CD4-positive, alpha-beta T cell (primary cell): Measurements from ENCODE around the gene TMED4. TPM values are rescaled to one million over a fixed set of nuclear protein-coding genes. Genes with fewer than 3 reads are reported as not detected.

ENCODE experiments used
- ATAC-seq: fragments of 200-7000 bp; cut with Tn5 transposase; one replicate; pipeline ENCODE4 v1.10.0; 2022; ENCODE audit warnings: mild to moderate bottlenecking; ENCODE audit not compliant: poor library complexity
- CTCF ChIA-PET: fragments of 350-600 bp; sonication (Branson Sonifier 250); formaldehyde crosslinking; loops from one replicate; lab custom pipeline; 2021; ENCODE audit warnings: antibody characterized with exemption, inconsistent platforms; lab: Charles Lee
- POLR2A ChIA-PET: fragments of 350-600 bp; sonication (Branson Sonifier 250); formaldehyde crosslinking; loops from one replicate; lab custom pipeline; 2021; ENCODE audit warnings: antibody characterized with exemption, inconsistent platforms; lab: Charles Lee
- DNase-seq, 14 experiments: peaks; one replicate each; pipeline ENCODE4 v3.0.0-alpha.2; 2013 to 2020; ENCODE audit warnings: mixed read lengths in 2 of 14
- H3K27ac ChIP-seq, 2 donors: one replicate each; pipeline versions ENCODE4 v1.5.1 to v1.7.0; 2013; ENCODE audit warnings: low read length in 2 of 2, low read depth in 1 of 2, mild to moderate bottlenecking in 1 of 2
- H3K27me3 ChIP-seq, 2 experiments: 1 replicate in 1 of 2; 2 replicates in 1 of 2; pipeline versions ENCODE4 v1.6.1 to v1.7.0; 2013; ENCODE audit warnings: low read length in 2 of 2, control low read depth in 1 of 2, mild to moderate bottlenecking in 1 of 2, moderate library complexity in 1 of 2; ENCODE audit not compliant: insufficient read depth in 2 of 2, control insufficient read depth in 1 of 2
- H3K36me3 ChIP-seq: one replicate; pipeline ENCODE4 v1.6.1; 2013; ENCODE audit warnings: low read length, control low read depth; ENCODE audit not compliant: insufficient read depth
- H3K4me1 ChIP-seq: one replicate; pipeline ENCODE4 v1.6.1; 2013; ENCODE audit warnings: low read length, control low read depth; ENCODE audit not compliant: insufficient read depth
- H3K4me3 ChIP-seq: one replicate; pipeline ENCODE4 v1.5.1; 2013; ENCODE audit warnings: mild to moderate bottlenecking, low read length, moderate library complexity
- H3K9me3 ChIP-seq, 2 experiments: 1 replicate in 1 of 2; 2 replicates in 1 of 2; pipeline versions ENCODE4 v1.6.1 to v1.7.0; 2013; ENCODE audit warnings: low read length in 2 of 2, mild to moderate bottlenecking in 2 of 2, control low read depth in 1 of 2, moderate library complexity in 1 of 2; ENCODE audit not compliant: control insufficient read depth in 1 of 2, insufficient read depth in 1 of 2
- H3K27ac Mint-ChIP-seq: one replicate; pipeline ENCODE4 v1.8.0; 2020; ENCODE audit warnings: mixed read lengths
- H3K27me3 Mint-ChIP-seq: one replicate; pipeline ENCODE4 v1.8.0; 2021; ENCODE audit warnings: mixed read lengths
- H3K36me3 Mint-ChIP-seq: one replicate; pipeline ENCODE4 v1.8.0; 2021; ENCODE audit warnings: low read depth, mixed read lengths
- H3K4me1 Mint-ChIP-seq: one replicate; pipeline ENCODE4 v1.8.0; 2021; ENCODE audit warnings: low read depth, mixed read lengths
- H3K4me3 Mint-ChIP-seq: one replicate; pipeline ENCODE4 v1.8.0; 2020; ENCODE audit warnings: mild to moderate bottlenecking, mixed read lengths
- H3K9me3 Mint-ChIP-seq: one replicate; pipeline ENCODE4 v1.8.0; 2020; ENCODE audit warnings: mixed read lengths
- intact Hi-C, 2 experiments: fragments of 100-400 bp; cut with DNase I in 1 of 2; cut with micrococcal nuclease in 1 of 2; formaldehyde crosslinking; loops; one replicate each; pipeline versions ENCODE4 v1.15.1 to v1.9.0; 2023 to 2025; cut with DNase I, micrococcal nuclease
- total RNA-seq, 174 experiments: library from RNA in 2 of 174; stranded (reverse) in 2 of 174; gene quantifications; one replicate each; pipeline ENCODE4 v1.2.3 and lab custom pipeline; 2021 to 2026
- TF ChIP-seq, protein P1 (sequence below): fragments of 200-600 bp; IDR thresholded peaks from one replicate; pipeline ENCODE4 v1.8.0; 2022; ENCODE audit warnings: antibody characterized with exemption, mild to moderate bottlenecking

TMED4 gene
- total RNA-seq, 2 experiments from 2014 or later = 134 to 138 TPM

DNA sequence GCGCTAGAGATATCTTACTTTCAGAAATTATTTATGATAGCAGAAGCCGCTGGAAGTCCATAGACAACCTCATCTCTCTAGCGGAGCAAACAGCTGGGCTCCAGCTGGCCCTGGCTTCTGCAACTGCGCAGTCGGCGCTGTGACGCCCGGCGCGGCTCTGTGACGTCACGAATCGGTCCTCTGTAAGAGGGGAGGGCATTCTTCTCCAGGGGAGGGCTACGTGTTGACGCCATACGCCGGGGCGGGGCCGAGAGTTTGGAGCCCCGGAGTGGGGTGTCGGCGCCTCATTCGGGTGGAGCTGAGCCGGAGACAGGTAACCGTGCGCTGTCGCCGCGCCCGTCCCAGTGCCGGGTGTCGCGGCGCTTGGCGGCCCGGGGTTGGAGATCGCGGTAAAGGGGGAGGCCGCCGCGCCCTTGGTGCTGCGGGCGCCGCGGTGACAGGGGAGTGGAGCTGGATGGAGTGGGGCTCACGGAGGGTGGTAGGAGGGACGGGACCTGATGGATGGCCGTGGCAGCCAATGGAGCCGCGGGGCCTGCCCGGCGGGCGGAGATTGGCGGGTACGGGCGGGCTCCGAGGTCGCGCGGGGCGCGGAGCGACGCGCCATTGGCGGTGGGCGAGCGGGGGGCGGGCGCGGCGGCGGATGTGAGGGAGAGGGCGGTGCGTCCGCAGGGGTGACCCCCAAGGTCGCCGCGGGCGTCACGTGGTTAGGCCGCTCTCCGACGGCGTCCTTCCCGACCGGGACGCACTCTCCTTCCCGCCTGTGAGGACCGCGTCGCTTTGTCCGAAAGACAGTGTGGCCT is 24.5 kb upstream of the TMED4 start, which contains the start of gene OGDH:
OGDH (plus strand) TSS at position 287 of the 800 bp plus-strand sequence. CDS start 17,717 bp downstream, outside the sequence.
- Mint-ChIP-seq H3K9me3 (no peaks in the 10 kb centered on the region), H3K4me1 (peaks cover 44% of the 10 kb centered on the region), H3K27ac (peak within 1 kb of the TSS; percentile 100), H3K4me3 (peak within 1 kb of the TSS; percentile 100), H3K27me3 (peaks cover 5% of the 10 kb centered on the region), H3K36me3 (peaks cover 16% of the 10 kb centered on the region)
- TF ChIP-seq, protein P1, sequence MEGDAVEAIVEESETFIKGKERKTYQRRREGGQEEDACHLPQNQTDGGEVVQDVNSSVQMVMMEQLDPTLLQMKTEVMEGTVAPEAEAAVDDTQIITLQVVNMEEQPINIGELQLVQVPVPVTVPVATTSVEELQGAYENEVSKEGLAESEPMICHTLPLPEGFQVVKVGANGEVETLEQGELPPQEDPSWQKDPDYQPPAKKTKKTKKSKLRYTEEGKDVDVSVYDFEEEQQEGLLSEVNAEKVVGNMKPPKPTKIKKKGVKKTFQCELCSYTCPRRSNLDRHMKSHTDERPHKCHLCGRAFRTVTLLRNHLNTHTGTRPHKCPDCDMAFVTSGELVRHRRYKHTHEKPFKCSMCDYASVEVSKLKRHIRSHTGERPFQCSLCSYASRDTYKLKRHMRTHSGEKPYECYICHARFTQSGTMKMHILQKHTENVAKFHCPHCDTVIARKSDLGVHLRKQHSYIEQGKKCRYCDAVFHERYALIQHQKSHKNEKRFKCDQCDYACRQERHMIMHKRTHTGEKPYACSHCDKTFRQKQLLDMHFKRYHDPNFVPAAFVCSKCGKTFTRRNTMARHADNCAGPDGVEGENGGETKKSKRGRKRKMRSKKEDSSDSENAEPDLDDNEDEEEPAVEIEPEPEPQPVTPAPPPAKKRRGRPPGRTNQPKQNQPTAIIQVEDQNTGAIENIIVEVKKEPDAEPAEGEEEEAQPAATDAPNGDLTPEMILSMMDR = no peak
- Histone ChIP-seq H3K4me3 (peak within 1 kb of the TSS; percentile 69), H3K27me3 (no peaks in the 10 kb centered on the region), H3K4me1 (peaks cover 43% of the 10 kb centered on the region), H3K9me3 (no peaks in the 10 kb centered on the region), H3K36me3 (no peaks in the 10 kb centered on the region), H3K27ac (peak within 1 kb of the TSS; percentile 86 to 99)
- intact Hi-C loops = loop anchor here (1.0 to 5.0 kb wide), 10 partner anchors 24 to 504 kb away; partner anchors contain the start of genes PPIA (in 2 of the 2), TMED4 (in 2 of the 2), ZMIZ2 (in 2 of the 2) and PURB (in 1 of the 2)
- ATAC-seq (peak; percentile 91), DNase-seq (peak; percentile 97 to 100 (median 99))
- POLR2A ChIA-PET = interaction anchor here (0.6 to 3.8 kb wide), 40 partner anchors 7 to 680 kb away, joined by 3 to 229 read pairs (median 6); partner anchors contain the start of genes CCM2, DBNL, DDX56 and H2AZ2
- CTCF ChIA-PET = interaction anchor here (0.9 to 2.0 kb wide), 9 partner anchors 10 to 308 kb away, joined by 3 to 12 read pairs (median 4); no protein-coding TSS in a partner anchor

DNA sequence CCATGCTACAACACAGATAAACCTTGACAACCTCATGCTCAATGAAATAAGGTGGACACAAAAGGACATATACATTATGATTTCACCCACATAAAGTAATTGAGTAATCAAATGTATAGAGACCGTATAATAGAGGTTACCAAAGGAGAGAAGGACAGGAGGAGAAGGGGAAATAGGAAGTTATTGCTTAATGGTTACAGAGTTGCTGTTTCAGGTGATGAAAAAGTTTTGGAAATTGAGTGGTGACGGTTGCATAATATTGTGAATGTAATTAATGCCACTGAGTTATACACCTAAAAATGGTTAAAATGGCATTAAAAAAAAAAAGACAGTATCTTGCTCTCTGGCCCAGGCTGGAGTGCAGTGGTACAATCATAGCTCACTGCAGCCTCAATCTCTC is 22.9 kb upstream of the TMED4 start:
- peak overlapping the region; percentile 62 for H3K4me3 Mint-ChIP-seq
- H3K27ac Mint-ChIP-seq = peak overlapping the region; percentile 100
- POLR2A ChIA-PET = interaction anchor here (0.6 to 3.8 kb wide), 6 partner anchors 11 to 400 kb away, joined by 4 to 229 read pairs (median 51); partner anchors contain the start of genes H2AZ2, PURB and TMED4
- H3K36me3 Mint-ChIP-seq = peaks cover 16% of the 10 kb centered on the region
- H3K36me3 ChIP-seq = no peaks in the 10 kb centered on the region
- ATAC-seq = no peak
- no peaks in the 10 kb centered on the region for H3K9me3 Mint-ChIP-seq
- no peak overlapping the region for H3K4me3 ChIP-seq
- H3K4me1 ChIP-seq = peaks cover 33% of the 10 kb centered on the region
- intact Hi-C loops = loop anchor here (5.0 kb wide), 2 partner anchors 192 to 282 kb away; partner anchors contain the start of genes PPIA (in 2 of the 2) and PURB (in 1 of the 2)
- CTCF ChIA-PET = interaction anchor here (1.1 kb wide), 1 partner anchor 58 kb away, joined by 3 read pairs; no protein-coding TSS in a partner anchor
- H3K27me3 ChIP-seq = no peaks in the 10 kb centered on the region
- peaks cover 5% of the 10 kb centered on the region for H3K27me3 Mint-ChIP-seq
- DNase-seq = no peak
- TF ChIP-seq, protein P1 = no peak
- H3K4me1 Mint-ChIP-seq = peaks cover 38% of the 10 kb centered on the region
- H3K27ac ChIP-seq = peak overlapping the region in 1 of 2 donors; percentile 61
- H3K9me3 ChIP-seq = no peaks in the 10 kb centered on the region

DNA sequence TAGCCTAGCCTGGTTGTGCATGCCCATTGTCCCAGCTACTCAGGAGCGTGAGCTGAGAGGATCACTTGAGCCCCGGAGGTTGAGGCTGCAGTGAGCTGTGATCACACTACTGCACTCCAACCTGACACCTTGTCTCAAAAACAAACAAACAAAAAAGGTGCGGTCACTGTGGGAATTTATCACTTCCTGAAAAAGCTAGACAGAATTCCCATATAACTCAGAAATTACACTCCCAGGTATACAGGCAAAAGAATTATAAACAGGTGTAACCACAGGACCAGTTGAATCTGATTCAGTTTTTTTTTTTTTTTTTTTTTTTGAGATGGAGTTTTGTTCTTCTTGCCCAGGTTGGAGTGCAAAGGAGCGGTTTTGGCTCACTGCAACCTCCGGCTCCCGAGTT is 21.2 kb upstream of the TMED4 start:
- Histone ChIP-seq H3K27ac (no peak overlapping the region), H3K27me3 (no peaks in the 10 kb centered on the region), H3K9me3 (no peaks in the 10 kb centered on the region), H3K36me3 (no peaks in the 10 kb centered on the region), H3K4me3 (no peak overlapping the region), H3K4me1 (peaks cover 18% of the 10 kb centered on the region)
- CTCF ChIA-PET = no interaction called here
- H3K36me3 Mint-ChIP-seq = peaks cover 16% of the 10 kb centered on the region
- POLR2A ChIA-PET = no interaction called here
- ATAC-seq = no peak
- no peaks in the 10 kb centered on the region for H3K9me3 Mint-ChIP-seq
- H3K27me3 Mint-ChIP-seq = peaks cover 5% of the 10 kb centered on the region
- intact Hi-C loops = no loop called here
- no peak overlapping the region for H3K27ac Mint-ChIP-seq
- H3K4me1 Mint-ChIP-seq = peaks cover 23% of the 10 kb centered on the region
- TF ChIP-seq, protein P1 = no peak
- DNase-seq = no peak
- H3K4me3 Mint-ChIP-seq = no peak overlapping the region
